ENCODE results near the gene TXNDC2. TPM values are rescaled to one million over a fixed set of nuclear protein-coding genes. Genes with fewer than 3 reads are reported as not detected.

Gene TXNDC2
- total RNA-seq, 1 donor from 2014 or later: under 0.01 TPM

DNA sequence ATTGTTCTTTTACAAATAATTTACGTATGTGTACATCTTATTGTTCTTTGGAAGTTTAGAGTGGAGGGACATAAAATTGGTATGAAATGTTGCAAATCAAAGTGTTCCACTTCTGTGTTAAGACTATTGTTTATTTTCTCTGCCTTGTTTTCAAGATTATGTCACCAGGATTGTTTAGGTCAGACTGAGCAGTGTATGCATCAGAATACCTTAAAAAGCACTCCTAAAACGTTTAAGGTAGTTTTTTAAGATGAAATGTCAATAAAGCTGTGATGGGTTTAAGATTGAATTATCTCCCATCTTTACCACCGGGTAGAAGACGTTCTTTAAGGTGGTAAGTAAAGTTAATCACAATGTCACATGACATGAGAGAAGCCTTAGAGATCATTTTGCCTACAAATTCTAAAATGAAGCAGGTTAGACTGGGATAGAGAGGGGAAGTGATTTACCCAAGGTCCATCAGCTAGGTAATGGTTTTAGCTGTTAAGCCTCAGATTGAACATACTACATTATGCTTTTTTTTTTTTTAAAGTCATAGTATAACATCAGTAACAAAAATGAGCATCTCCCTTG, 38.7 kb downstream of the TXNDC2 start:
- DNase-seq (ENCODE audit: low read depth) (no peak), FAIRE-seq (no peak)
- Histone ChIP-seq H3K27me3 (ENCODE audit: control insufficient read depth, insufficient read depth, low read length) (no peaks in the 10 kb centered on the region), H3K36me3 (ENCODE audit: control insufficient read depth, insufficient read depth, low read length) (no peaks in the 10 kb centered on the region), H3K4me3 (ENCODE audit: low read depth, low read length) (no peak overlapping the region)
- TF ChIP-seq, protein P1, sequence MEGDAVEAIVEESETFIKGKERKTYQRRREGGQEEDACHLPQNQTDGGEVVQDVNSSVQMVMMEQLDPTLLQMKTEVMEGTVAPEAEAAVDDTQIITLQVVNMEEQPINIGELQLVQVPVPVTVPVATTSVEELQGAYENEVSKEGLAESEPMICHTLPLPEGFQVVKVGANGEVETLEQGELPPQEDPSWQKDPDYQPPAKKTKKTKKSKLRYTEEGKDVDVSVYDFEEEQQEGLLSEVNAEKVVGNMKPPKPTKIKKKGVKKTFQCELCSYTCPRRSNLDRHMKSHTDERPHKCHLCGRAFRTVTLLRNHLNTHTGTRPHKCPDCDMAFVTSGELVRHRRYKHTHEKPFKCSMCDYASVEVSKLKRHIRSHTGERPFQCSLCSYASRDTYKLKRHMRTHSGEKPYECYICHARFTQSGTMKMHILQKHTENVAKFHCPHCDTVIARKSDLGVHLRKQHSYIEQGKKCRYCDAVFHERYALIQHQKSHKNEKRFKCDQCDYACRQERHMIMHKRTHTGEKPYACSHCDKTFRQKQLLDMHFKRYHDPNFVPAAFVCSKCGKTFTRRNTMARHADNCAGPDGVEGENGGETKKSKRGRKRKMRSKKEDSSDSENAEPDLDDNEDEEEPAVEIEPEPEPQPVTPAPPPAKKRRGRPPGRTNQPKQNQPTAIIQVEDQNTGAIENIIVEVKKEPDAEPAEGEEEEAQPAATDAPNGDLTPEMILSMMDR (IDR thresholded peaks at IDR 0.05; ENCODE audit: insufficient read depth, low read length, severe bottlenecking): no peak

DNA sequence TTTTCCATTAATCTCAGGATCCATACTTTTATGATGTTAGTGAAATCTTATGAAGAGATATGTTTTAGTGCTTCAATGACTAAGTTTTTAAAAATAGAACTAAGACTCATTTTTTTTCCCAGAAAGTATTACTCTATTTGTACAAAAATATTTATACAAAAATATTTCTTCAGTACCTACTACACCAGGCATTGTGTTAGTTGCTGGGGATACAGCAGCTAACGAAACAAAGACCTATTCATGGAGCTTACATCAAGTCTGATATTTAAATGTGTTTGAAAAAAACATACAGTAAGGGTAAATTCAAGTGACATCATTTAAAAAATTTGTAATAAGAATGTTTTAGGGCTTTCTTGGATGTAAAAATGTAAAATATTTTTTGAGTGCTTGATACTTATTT, 39.6 kb downstream of the TXNDC2 start:
- FAIRE-seq (no peak), DNase-seq (ENCODE audit: low read depth) (no peak)
- TF ChIP-seq, protein P1 (IDR thresholded peaks at IDR 0.05; ENCODE audit: insufficient read depth, low read length, severe bottlenecking): no peak
- Histone ChIP-seq H3K4me3 (ENCODE audit: low read depth, low read length) (no peak overlapping the region), H3K27me3 (ENCODE audit: control insufficient read depth, insufficient read depth, low read length) (no peaks in the 10 kb centered on the region), H3K36me3 (ENCODE audit: control insufficient read depth, insufficient read depth, low read length) (no peaks in the 10 kb centered on the region)

DNA sequence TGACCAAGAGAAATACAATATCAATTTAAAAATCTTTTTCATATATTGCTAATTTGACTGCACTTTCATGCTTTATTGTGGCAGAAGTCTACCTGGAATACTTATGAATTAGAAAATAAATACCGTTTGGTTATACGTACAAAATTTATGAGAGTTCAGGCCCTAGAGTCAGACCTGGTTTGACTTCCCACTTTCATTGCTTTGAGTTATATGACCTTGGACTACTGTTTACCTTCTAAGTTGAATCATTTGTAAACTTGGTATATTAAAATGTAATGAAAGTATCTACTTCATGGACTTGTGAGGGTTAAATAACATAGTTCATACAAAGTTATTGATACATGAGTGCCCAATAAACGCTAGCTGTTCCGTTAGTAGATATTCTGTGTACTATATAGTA, 40.0 kb downstream of the TXNDC2 start:
- Histone ChIP-seq H3K4me3 (ENCODE audit: low read depth, low read length) (no peak overlapping the region), H3K36me3 (ENCODE audit: control insufficient read depth, insufficient read depth, low read length) (no peaks in the 10 kb centered on the region), H3K27me3 (ENCODE audit: control insufficient read depth, insufficient read depth, low read length) (no peaks in the 10 kb centered on the region)
- FAIRE-seq: no peak
- TF ChIP-seq, protein P1 (IDR thresholded peaks at IDR 0.05; ENCODE audit: insufficient read depth, low read length, severe bottlenecking): no peak
- no peak for DNase-seq (ENCODE audit: low read depth)

DNA sequence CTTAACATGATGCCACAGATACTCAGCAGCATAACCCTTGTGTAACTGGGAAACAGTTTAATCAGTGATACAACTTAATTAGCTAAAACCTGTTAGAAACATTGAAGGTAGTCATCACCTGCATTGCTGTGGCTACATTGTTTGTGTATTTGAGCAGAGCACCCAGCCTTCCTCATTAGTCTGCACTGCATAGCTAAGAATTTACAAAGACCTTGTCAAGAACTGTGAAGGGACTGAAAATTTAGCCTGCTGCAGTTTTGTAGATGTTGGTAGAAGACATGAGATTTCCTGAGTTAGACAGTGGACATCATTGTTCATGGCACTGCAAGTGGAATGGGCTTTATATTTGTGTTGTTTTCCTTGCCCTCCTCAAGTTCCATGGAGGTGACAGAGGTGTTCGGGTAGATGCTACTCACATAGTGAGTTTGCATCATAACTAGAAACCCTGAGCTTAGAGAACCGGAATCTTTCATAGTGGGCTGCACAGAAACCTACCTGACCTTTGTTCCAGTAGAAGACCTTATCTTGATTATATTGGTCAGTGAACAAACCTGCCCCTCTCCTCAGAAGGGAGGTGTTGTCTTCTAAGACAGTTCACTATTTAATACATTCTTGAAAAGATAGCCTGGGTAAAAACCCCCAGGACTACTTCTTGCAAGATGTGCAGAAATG, 40.6 kb downstream of the TXNDC2 start:
- H3K27me3 ChIP-seq (ENCODE audit: control insufficient read depth, insufficient read depth, low read length): no peaks in the 10 kb centered on the region
- H3K4me3 ChIP-seq (ENCODE audit: low read depth, low read length): no peak overlapping the region
- no peaks in the 10 kb centered on the region for H3K36me3 ChIP-seq (ENCODE audit: control insufficient read depth, insufficient read depth, low read length)
- FAIRE-seq: no peak
- no peak for DNase-seq (ENCODE audit: low read depth)
- TF ChIP-seq, protein P1 (IDR thresholded peaks at IDR 0.05; ENCODE audit: insufficient read depth, low read length, severe bottlenecking): no peak

DNA sequence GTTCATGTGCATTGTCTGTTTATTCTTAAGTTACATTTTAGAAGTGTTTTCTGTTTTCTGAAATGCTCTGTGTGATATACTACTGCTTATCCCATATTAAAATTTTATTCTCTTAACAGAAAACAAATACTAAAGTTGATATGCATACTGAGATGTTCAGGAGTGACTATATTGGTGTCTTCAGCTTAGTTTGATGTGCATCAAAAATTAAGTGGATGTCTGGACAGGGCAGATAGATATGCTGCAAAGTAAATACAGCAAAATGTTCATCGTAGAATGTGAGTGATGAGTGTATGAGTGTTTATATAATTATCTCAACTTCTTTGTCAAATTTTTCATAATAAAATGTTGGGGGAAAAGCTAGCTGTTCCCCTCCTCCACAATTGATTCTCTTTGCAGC, 41.2 kb downstream of the TXNDC2 start:
- DNase-seq (ENCODE audit: low read depth) (no peak), FAIRE-seq (no peak)
- no peaks in the 10 kb centered on the region for H3K36me3 ChIP-seq (ENCODE audit: control insufficient read depth, insufficient read depth, low read length)
- H3K4me3 ChIP-seq (ENCODE audit: low read depth, low read length): no peak overlapping the region
- H3K27me3 ChIP-seq (ENCODE audit: control insufficient read depth, insufficient read depth, low read length): no peaks in the 10 kb centered on the region
- TF ChIP-seq, protein P1 (IDR thresholded peaks at IDR 0.05; ENCODE audit: insufficient read depth, low read length, severe bottlenecking): no peak
